IMR-90 (cell line): Measurements from ENCODE around the gene C16orf96. TPM values are rescaled to one million over a fixed set of nuclear protein-coding genes. Genes with fewer than 3 reads are reported as not detected.

Experiments used
- ATAC-seq: fragments of 200-7000 bp; cut with Tn5 transposase; 2 replicates; pipeline ENCODE4 v1.9.1; 2020; ENCODE audit warnings: low read depth, mild to moderate bottlenecking, moderate library complexity
- BruUV-seq: library from RNA; stranded (reverse); fragments of 400-500 nt; replicated peaks from 2 replicates; lab custom pipeline; 2021; lab: Mats Ljungman, UMichigan
- CTCF ChIA-PET: fragments of 300-600 bp; formaldehyde crosslinking; extraction: SDS; loops from one replicate; lab custom pipeline; 2021; ENCODE audit warnings: antibody characterized with exemption; lab: Yijun Ruan, JAX
- POLR2A ChIA-PET: fragments of 300-600 bp; sonication (Branson Sonifier 250); formaldehyde crosslinking; loops from one replicate; lab custom pipeline; 2022; ENCODE audit warnings: antibody characterized with exemption; ENCODE audit not compliant: unreplicated experiment; lab: Charles Lee
- DNase-seq: peaks from one replicate; pipeline ENCODE4 v3.0.0; 2013
- H2AFZ ChIP-seq: replicated peaks from 2 replicates; pipeline ENCODE3; 2013; ENCODE audit warnings: low read length, mild to moderate bottlenecking; ENCODE audit not compliant: poor library complexity
- H2AK5ac ChIP-seq: 2 replicates; pipeline ENCODE4 v1.6.1; 2013; ENCODE audit warnings: low read depth, low read length, inconsistent platforms
- H2AK9ac ChIP-seq: replicated peaks from 2 replicates; pipeline ENCODE3; 2013; ENCODE audit warnings: mild to moderate bottlenecking, low read depth, low read length, moderate library complexity; ENCODE audit not compliant: poor library complexity
- H2BK120ac ChIP-seq: 2 replicates; pipeline ENCODE4 v1.6.1; 2013; ENCODE audit warnings: low read depth, low read length, inconsistent platforms
- H2BK15ac ChIP-seq: 3 replicates; pipeline ENCODE4 v1.6.1; 2013; ENCODE audit warnings: low read depth, low read length, inconsistent platforms
- H2BK20ac ChIP-seq: 2 replicates; pipeline ENCODE4 v1.6.1; 2013; ENCODE audit warnings: low read depth, mild to moderate bottlenecking, inconsistent platforms, low read length, moderate library complexity
- H2BK5ac ChIP-seq: 2 replicates; pipeline ENCODE4 v1.6.1; 2013; ENCODE audit warnings: mild to moderate bottlenecking, low read depth, low read length, inconsistent platforms; ENCODE audit not compliant: poor library complexity, severe bottlenecking
- H3K14ac ChIP-seq: replicated peaks from 2 replicates; pipeline ENCODE4 v1.6.1; 2013; ENCODE audit warnings: low read depth, low read length, inconsistent platforms
- H3K18ac ChIP-seq: 2 replicates; pipeline ENCODE4 v1.6.1; 2013; ENCODE audit warnings: low read depth, low read length, control low read depth
- H3K23ac ChIP-seq: 2 replicates; pipeline ENCODE4 v1.6.1; 2013; ENCODE audit warnings: low read depth, low read length, inconsistent platforms
- H3K27ac ChIP-seq: 2 replicates; pipeline ENCODE4 v1.5.1; 2013; ENCODE audit warnings: mild to moderate bottlenecking, control low read depth, low read length; ENCODE audit not compliant: insufficient read depth
- H3K27me3 ChIP-seq: 2 replicates; pipeline ENCODE4 v1.6.1; 2013; ENCODE audit warnings: low read length; ENCODE audit not compliant: control insufficient read depth, insufficient read depth
- H3K36me3 ChIP-seq: 2 replicates; pipeline ENCODE4 v1.6.1; 2013; ENCODE audit warnings: low read length, mixed read lengths; ENCODE audit not compliant: control insufficient read depth, insufficient read depth
- H3K4ac ChIP-seq: 2 replicates; pipeline ENCODE4 v1.6.1; 2013; ENCODE audit warnings: low read depth, low read length, inconsistent platforms
- H3K4me1 ChIP-seq: 2 replicates; pipeline ENCODE4 v1.6.1; 2013; ENCODE audit warnings: low read length, mixed read lengths; ENCODE audit not compliant: control insufficient read depth, insufficient read depth
- H3K4me2 ChIP-seq: 2 replicates; pipeline ENCODE4 v1.6.1; 2013; ENCODE audit warnings: low read depth, mild to moderate bottlenecking, control low read depth, low read length, moderate library complexity
- H3K4me3 ChIP-seq: 2 replicates; pipeline ENCODE4 v1.5.1; 2013; ENCODE audit warnings: low read depth, mild to moderate bottlenecking, control low read depth, low read length, moderate library complexity; ENCODE audit not compliant: insufficient read depth
- H3K56ac ChIP-seq: 2 replicates; pipeline ENCODE4 v1.6.1; 2013; ENCODE audit warnings: low read length, inconsistent platforms; ENCODE audit not compliant: insufficient read depth; ENCODE audit errors: extremely low read depth
- H3K79me1 ChIP-seq, 2 experiments: 2 replicates each; pipeline ENCODE4 v1.6.1; 2013; ENCODE audit warnings: low read length in 2 of 2, inconsistent platforms in 1 of 2, low read depth in 1 of 2
- H3K9ac ChIP-seq: 2 replicates; pipeline ENCODE4 v1.6.1; 2013; ENCODE audit warnings: low read depth, low read length, control low read depth
- H3K9me1 ChIP-seq: 2 replicates; pipeline ENCODE4 v1.6.1; 2013; ENCODE audit warnings: low read length, inconsistent platforms; ENCODE audit not compliant: insufficient read depth
- H3K9me3 ChIP-seq: 2 replicates; pipeline ENCODE4 v1.6.1; 2013; ENCODE audit warnings: low read length; ENCODE audit not compliant: control insufficient read depth, insufficient read depth
- H4K20me1 ChIP-seq: 2 replicates; pipeline ENCODE4 v1.6.1; 2013; ENCODE audit warnings: low read length, inconsistent platforms; ENCODE audit not compliant: insufficient read depth
- H4K5ac ChIP-seq: 2 replicates; pipeline ENCODE4 v1.6.1; 2013; ENCODE audit warnings: mild to moderate bottlenecking, low read depth, low read length, control low read depth
- H4K8ac ChIP-seq, 2 experiments: 2 replicates each; pipeline ENCODE4 v1.6.1; 2013; ENCODE audit warnings: low read depth in 2 of 2, low read length in 2 of 2, control low read depth in 1 of 2, inconsistent platforms in 1 of 2
- H4K91ac ChIP-seq: 2 replicates; pipeline ENCODE4 v1.6.1; 2013; ENCODE audit warnings: low read depth, low read length, inconsistent platforms; ENCODE audit not compliant: insufficient read depth
- CTCF ChIP-seq: conservative IDR thresholded peaks from 2 replicates; pipeline ENCODE4 v1.5.1; 2012; ENCODE audit warnings: mild to moderate bottlenecking, low read depth, low read length, improper control_type of control experiment
- FOS ChIP-seq: fragments of 150-350 bp; IDR thresholded peaks from 2 replicates; pipeline ENCODE4 v1.6.1; 2016; ENCODE audit warnings: low read depth, low read length
- MAFK ChIP-seq: IDR thresholded peaks from 2 replicates; pipeline ENCODE4 v1.6.1; 2012; ENCODE audit warnings: low read depth, low read length, improper control_type of control experiment
- MAZ ChIP-seq: IDR thresholded peaks from 2 replicates; pipeline ENCODE4 v1.6.1; 2012; ENCODE audit warnings: low read depth, mild to moderate bottlenecking, low read length, improper control_type of control experiment, moderate library complexity, borderline replicate concordance
- MXI1 ChIP-seq: IDR thresholded peaks from 2 replicates; pipeline ENCODE4 v1.6.1; 2012; ENCODE audit warnings: low read depth, mild to moderate bottlenecking, low read length, moderate library complexity, borderline replicate concordance
- NFE2L2 ChIP-seq: fragments of 150-350 bp; IDR thresholded peaks from 2 replicates; pipeline ENCODE4 v1.6.1; 2016; ENCODE audit warnings: low read depth, mild to moderate bottlenecking, low read length
- RAD21 ChIP-seq: IDR thresholded peaks from 2 replicates; pipeline ENCODE4 v1.6.1; 2012; ENCODE audit warnings: low read length, improper control_type of control experiment
- RCOR1 ChIP-seq: IDR thresholded peaks from 2 replicates; pipeline ENCODE4 v1.6.1; 2012; ENCODE audit warnings: mild to moderate bottlenecking, low read length, improper control_type of control experiment; ENCODE audit not compliant: insufficient replicate concordance
- RFX5 ChIP-seq: IDR thresholded peaks from 2 replicates; pipeline ENCODE4 v1.8.0; 2012; ENCODE audit warnings: low read depth, mild to moderate bottlenecking, low read length, moderate library complexity
- SMC3 ChIP-seq: fragments of 150-350 bp; IDR thresholded peaks from 2 replicates; pipeline ENCODE4 v1.6.1; 2016; ENCODE audit warnings: low read depth, mild to moderate bottlenecking, antibody characterized with exemption, low read length, moderate library complexity
- WGBS, 2 experiments: methylation state at CpG; one replicate each; pipeline versions ENCODE4 v1.1.5 to v1.1.7; 2013; ENCODE audit warnings: missing lambda C conversion rate in 2 of 2; ENCODE audit not compliant: insufficient read length in 1 of 2; ENCODE audit errors: extremely low coverage in 2 of 2; 5-methylcytosine and 5-hydroxymethylcytosine counted together
- dilution Hi-C: fragments of 300-500 bp; cut with HindIII; formaldehyde crosslinking; loops from one replicate; pipeline ENCODE4 v1.14.3; 2018; ENCODE audit warnings: low sequenced_read_pairs; ENCODE audit not compliant: unreplicated experiment
- in situ Hi-C: fragments of 300-500 bp; cut with MboI; formaldehyde crosslinking; loops from 3 replicates; pipeline ENCODE4 v1.14.3; 2019; ENCODE audit warnings: low sequenced_read_pairs, inconsistent platforms, mixed read lengths
- intact Hi-C: fragments of 100-400 bp; cut with micrococcal nuclease; formaldehyde crosslinking; loops from 2 replicates; pipeline ENCODE4 v1.10.0; 2022
- polyA plus RNA-seq, 3 experiments: library from polyadenylated mRNA; depleted of rRNA; stranded (reverse); fragments of >200 nt; gene quantifications; 2 replicates each; pipeline ENCODE4 v1.2.3, GENCODE V29; 2012; ENCODE audit warnings: low replicate concordance in 1 of 3
- total RNA-seq: library from RNA; depleted of rRNA; stranded (reverse); fragments of >200 nt; gene quantifications from 2 replicates; pipeline ENCODE4 v1.2.3, GENCODE V29; 2012
- TF ChIP-seq, protein P1 (sequence below): fragments of 150-350 bp; IDR thresholded peaks from 2 replicates; pipeline ENCODE4 v1.6.1; 2016; ENCODE audit warnings: low read depth, mild to moderate bottlenecking, low read length, moderate library complexity, borderline replicate concordance
- TF ChIP-seq, protein P2 (sequence below): fragments of 150-350 bp; IDR thresholded peaks from 2 replicates; pipeline ENCODE4 v1.6.1; 2017; ENCODE audit warnings: mild to moderate bottlenecking, antibody characterized with exemption, low read length, low read depth

Gene C16orf96
- total and polyA plus RNA-seq, 2 of the 4 experiments (the other 2 are of a cell fraction): not detected

DNA sequence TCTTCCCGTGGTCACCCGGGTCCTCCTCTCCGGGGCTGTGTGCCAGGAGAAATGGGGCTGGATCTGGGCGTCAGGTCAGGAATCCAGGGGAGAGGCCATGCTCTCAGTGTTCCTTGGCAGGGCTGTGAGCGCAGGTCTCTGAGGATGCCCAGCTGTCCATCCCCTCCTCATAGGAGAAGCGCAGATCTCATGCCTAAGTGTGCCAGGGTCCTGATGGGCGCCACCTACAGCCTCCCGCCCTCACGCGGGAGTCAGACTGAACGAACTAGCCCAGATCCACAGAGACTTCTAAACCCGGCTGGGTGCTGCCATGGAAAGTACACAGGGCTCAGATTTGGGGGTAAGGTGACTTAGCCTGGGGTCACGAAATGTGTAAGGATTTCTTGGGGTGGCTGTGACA lies 92.8 kb downstream of the C16orf96 start:
- POLR2A ChIA-PET: no interaction called here
- no peak for TF ChIP-seq FOS
- no peak for TF ChIP-seq SMC3
- TF ChIP-seq, protein P1, sequence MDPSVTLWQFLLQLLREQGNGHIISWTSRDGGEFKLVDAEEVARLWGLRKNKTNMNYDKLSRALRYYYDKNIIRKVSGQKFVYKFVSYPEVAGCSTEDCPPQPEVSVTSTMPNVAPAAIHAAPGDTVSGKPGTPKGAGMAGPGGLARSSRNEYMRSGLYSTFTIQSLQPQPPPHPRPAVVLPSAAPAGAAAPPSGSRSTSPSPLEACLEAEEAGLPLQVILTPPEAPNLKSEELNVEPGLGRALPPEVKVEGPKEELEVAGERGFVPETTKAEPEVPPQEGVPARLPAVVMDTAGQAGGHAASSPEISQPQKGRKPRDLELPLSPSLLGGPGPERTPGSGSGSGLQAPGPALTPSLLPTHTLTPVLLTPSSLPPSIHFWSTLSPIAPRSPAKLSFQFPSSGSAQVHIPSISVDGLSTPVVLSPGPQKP: no peak
- TF ChIP-seq RCOR1: no peak
- TF ChIP-seq CTCF: no peak
- TF ChIP-seq MAZ: no peak
- no peak for TF ChIP-seq RFX5
- TF ChIP-seq MAFK: no peak
- no peak for TF ChIP-seq NFE2L2
- TF ChIP-seq, protein P2, sequence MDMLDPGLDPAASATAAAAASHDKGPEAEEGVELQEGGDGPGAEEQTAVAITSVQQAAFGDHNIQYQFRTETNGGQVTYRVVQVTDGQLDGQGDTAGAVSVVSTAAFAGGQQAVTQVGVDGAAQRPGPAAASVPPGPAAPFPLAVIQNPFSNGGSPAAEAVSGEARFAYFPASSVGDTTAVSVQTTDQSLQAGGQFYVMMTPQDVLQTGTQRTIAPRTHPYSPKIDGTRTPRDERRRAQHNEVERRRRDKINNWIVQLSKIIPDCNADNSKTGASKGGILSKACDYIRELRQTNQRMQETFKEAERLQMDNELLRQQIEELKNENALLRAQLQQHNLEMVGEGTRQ: no peak
- no peak for TF ChIP-seq MXI1
- TF ChIP-seq RAD21: no peak

More for the DNA sequence above, 92.8 kb downstream of the C16orf96 start:
- Histone ChIP-seq H2AK5ac (no peak overlapping the region), H3K9me1 (no peaks in the 10 kb centered on the region), H3K9ac (no peak overlapping the region), H3K27ac (no peak overlapping the region), H3K4ac (no peak overlapping the region), H3K27me3 (no peaks in the 10 kb centered on the region), H4K91ac (no peak overlapping the region), H3K36me3 (peaks cover 36% of the 10 kb centered on the region), H2AFZ (peak overlapping the region; percentile 51), H3K14ac (no peak overlapping the region), H2BK20ac (no peak overlapping the region), H2BK120ac (no peak overlapping the region), H3K23ac (no peak overlapping the region), H3K4me1 (no peaks in the 10 kb centered on the region), H4K8ac (no peak overlapping the region), H3K56ac (no peak overlapping the region), H2AK9ac (no peak overlapping the region), H3K79me1 (peaks cover 15 to 50% of the 10 kb centered on the region in 2 experiments), H2BK15ac (no peak overlapping the region), H4K20me1 (peaks cover 52% of the 10 kb centered on the region), H3K18ac (no peak overlapping the region), H4K5ac (no peak overlapping the region), H2BK5ac (no peak overlapping the region), H3K9me3 (no peaks in the 10 kb centered on the region), H3K4me3 (no peak overlapping the region), H3K4me2 (no peak overlapping the region)
- no TSS peak for BruUV-seq
- WGBS, 2 experiments: 84% methylated on average over 5 of the region's 13 CpGs; no CpG with 5 or more reads in 1 of the 2 experiments
- DNase-seq (no peak), ATAC-seq (no peak)
- intact Hi-C loops: no loop called here
- dilution Hi-C loops: no loop called here
- in situ Hi-C loops: no loop called here
- CTCF ChIA-PET: no interaction called here
